ENCODE results near the gene POLE3.

DNA sequence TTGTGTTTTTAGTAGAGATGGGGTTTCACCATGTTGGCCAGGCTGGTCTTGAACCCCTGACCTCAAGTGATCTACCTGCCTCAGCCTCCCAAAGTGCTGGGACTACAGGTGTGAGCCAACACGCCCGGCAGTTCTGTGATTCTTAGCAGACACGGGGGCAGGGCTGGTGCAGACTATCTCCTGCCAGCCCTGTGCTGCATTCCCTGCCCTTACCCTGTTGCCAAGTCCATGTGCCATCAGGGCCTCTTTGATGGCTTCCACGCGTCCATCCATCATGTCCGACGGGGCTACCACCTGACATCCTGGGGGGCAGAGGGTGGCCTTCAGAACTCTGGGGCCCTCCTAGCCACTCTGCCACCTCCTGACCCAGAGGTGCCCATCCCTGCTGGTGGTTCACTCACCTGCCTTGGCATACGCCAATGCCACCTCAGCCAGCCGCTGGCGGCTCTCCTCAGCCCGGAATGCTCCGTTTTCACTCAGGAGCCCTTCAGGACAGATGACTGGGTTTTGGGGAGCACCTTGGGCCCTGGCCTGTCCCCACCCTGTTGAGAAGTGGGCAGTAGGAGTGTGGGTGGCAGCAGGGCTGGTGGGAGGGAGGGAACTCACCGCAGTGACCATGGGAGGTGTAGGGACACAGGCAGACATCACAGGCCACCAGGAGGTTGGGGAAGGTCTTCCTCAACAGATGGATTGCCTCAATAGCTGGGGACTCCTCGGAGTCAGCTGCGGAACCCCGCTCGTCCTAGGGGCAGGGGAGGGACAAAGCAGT lies 20.1 kb downstream of the POLE3 start:
- no peak for TF ChIP-seq POLR2A (IDR thresholded peaks at IDR 0.05; ENCODE audit: low read depth, low read length)
- TF ChIP-seq TAF1 (IDR thresholded peaks at IDR 0.05; ENCODE audit: borderline replicate concordance, low read depth, low read length): no peak
- TF ChIP-seq POLR2AphosphoS5 (IDR thresholded peaks at IDR 0.05; ENCODE audit: low read depth, low read length): no peak

Data from GM12892 (cell line).